MCF 10A (cell line): Measurements from ENCODE around the gene FLAD1. TPM values are rescaled to one million over a fixed set of nuclear protein-coding genes. Genes with fewer than 3 reads are reported as not detected.

Experiments used
- BruUV-seq: library from RNA; stranded (reverse); fragments of 400-500 nt; replicated peaks from 2 replicates; lab custom pipeline; 2021; lab: Mats Ljungman, UMichigan
- CTCF ChIA-PET: fragments of 300-600 bp; sonication (Branson Sonifier 250); formaldehyde crosslinking; extraction: SDS; loops from one replicate; lab custom pipeline; 2021; ENCODE audit warnings: antibody characterized with exemption, inconsistent platforms; lab: Yijun Ruan, JAX
- POLR2A ChIA-PET: fragments of 300-600, 350-650 bp; sonication (Branson Sonifier 250); formaldehyde crosslinking; extraction: SDS; loops from one replicate; lab custom pipeline; 2020; ENCODE audit warnings: antibody characterized with exemption, inconsistent platforms; lab: Yijun Ruan, JAX
- DNase-seq: peaks from one replicate; pipeline ENCODE4 v3.0.0-alpha.2; 2018; ENCODE audit not compliant: unreplicated experiment
- H3K27ac Mint-ChIP-seq: one replicate; pipeline ENCODE4 v1.8.0; 2022; ENCODE audit warnings: mild to moderate bottlenecking, low read depth, mixed read lengths; ENCODE audit not compliant: unreplicated experiment
- H3K27me3 Mint-ChIP-seq: one replicate; pipeline ENCODE4 v1.8.0; 2022; ENCODE audit warnings: mixed read lengths; ENCODE audit not compliant: insufficient read depth, unreplicated experiment
- H3K36me3 Mint-ChIP-seq: one replicate; pipeline ENCODE4 v1.8.0; 2022; ENCODE audit warnings: mild to moderate bottlenecking, moderate library complexity, mixed read lengths; ENCODE audit not compliant: insufficient read depth, unreplicated experiment
- H3K4me1 Mint-ChIP-seq: one replicate; pipeline ENCODE4 v1.8.0; 2022; ENCODE audit warnings: mixed read lengths; ENCODE audit not compliant: insufficient read depth, unreplicated experiment
- H3K4me3 Mint-ChIP-seq: one replicate; pipeline ENCODE4 v1.8.0; 2022; ENCODE audit warnings: mild to moderate bottlenecking, moderate library complexity, mixed read lengths; ENCODE audit not compliant: unreplicated experiment
- H3K9me3 Mint-ChIP-seq: one replicate; pipeline ENCODE4 v1.8.0; 2022; ENCODE audit warnings: mixed read lengths; ENCODE audit not compliant: unreplicated experiment
- intact Hi-C: fragments of 100-400 bp; cut with micrococcal nuclease; formaldehyde crosslinking; loops from 2 replicates; pipeline ENCODE4 v1.14.1; 2022
- total RNA-seq: library from RNA; stranded (reverse); gene quantifications from 2 replicates; pipeline ENCODE4 v1.2.3, GENCODE V29; 2022
- TF ChIP-seq, protein P1 (sequence below): fragments of 200-600 bp; IDR thresholded peaks from one replicate; pipeline ENCODE4 v1.8.0; 2022; ENCODE audit warnings: antibody characterized with exemption, mild to moderate bottlenecking; ENCODE audit not compliant: unreplicated experiment

Gene FLAD1
- total RNA-seq, 1 experiment from 2014 or later, result 91.1 TPM

- no peaks in the 10 kb centered on the region for H3K27me3 Mint-ChIP-seq
- DNase-seq, result peak; percentile 99
- H3K4me3 Mint-ChIP-seq, result peak overlapping the region; percentile 62
- intact Hi-C loops, result loop anchor here (1.0 to 2.0 kb wide), 4 partner anchors 13 to 46 kb away; partner anchors contain the start of gene FLAD1
- peak overlapping the region; percentile 80 for H3K27ac Mint-ChIP-seq
- H3K9me3 Mint-ChIP-seq, result no peaks in the 10 kb centered on the region
- peaks cover 91% of the 10 kb centered on the region for H3K36me3 Mint-ChIP-seq
- ChIA-PET POLR2A (interaction anchor here (0.6 to 14.0 kb wide), 25 partner anchors 11 to 914 kb away, joined by 3 to 312 read pairs (median 6); partner anchors contain the start of genes ADAM15, CKS1B, DCST1 and DCST2), CTCF (interaction anchor here (0.6 to 14.4 kb wide), 32 partner anchors 9 to 465 kb away, joined by 3 to 390 read pairs (median 4); partner anchors contain the start of genes ADAM15, DCST1, DCST2 and KRTCAP2)
- BruUV-seq, result TSS peak; percentile 60
- H3K4me1 Mint-ChIP-seq, result peaks cover 78% of the 10 kb centered on the region
- TF ChIP-seq, protein P1, sequence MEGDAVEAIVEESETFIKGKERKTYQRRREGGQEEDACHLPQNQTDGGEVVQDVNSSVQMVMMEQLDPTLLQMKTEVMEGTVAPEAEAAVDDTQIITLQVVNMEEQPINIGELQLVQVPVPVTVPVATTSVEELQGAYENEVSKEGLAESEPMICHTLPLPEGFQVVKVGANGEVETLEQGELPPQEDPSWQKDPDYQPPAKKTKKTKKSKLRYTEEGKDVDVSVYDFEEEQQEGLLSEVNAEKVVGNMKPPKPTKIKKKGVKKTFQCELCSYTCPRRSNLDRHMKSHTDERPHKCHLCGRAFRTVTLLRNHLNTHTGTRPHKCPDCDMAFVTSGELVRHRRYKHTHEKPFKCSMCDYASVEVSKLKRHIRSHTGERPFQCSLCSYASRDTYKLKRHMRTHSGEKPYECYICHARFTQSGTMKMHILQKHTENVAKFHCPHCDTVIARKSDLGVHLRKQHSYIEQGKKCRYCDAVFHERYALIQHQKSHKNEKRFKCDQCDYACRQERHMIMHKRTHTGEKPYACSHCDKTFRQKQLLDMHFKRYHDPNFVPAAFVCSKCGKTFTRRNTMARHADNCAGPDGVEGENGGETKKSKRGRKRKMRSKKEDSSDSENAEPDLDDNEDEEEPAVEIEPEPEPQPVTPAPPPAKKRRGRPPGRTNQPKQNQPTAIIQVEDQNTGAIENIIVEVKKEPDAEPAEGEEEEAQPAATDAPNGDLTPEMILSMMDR, result peak; percentile 100
Observed at GRCh38 chr1:155017041-155017945, 34.1 kb downstream of the FLAD1 start.

DNA sequence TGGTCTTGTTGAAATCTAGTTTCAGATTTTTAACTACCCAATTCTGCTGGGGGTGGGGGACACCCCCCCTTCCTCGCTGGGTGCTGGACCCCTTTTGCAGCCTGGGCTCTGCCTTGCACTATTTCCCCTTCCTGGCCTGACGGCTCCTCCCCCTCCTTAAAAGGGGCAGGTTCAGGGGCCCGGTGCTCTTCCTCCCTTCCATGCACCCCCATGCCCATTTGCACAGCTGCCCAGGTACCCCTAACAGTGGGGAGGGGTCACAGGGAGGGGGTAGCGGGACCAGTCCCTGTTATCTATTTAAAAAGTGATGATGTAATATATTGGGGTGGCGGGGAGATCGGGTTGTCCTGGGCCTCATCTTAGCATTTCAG, 34.8 kb downstream of the FLAD1 start:
- CTCF ChIA-PET, result interaction anchor here (0.6 to 14.4 kb wide), 25 partner anchors 9 to 465 kb away, joined by 3 to 390 read pairs (median 4); partner anchors contain the start of genes ADAM15, DCST1, DCST2 and LENEP
- Mint-ChIP-seq H3K9me3 (no peaks in the 10 kb centered on the region), H3K4me1 (peaks cover 78% of the 10 kb centered on the region), H3K4me3 (peak overlapping the region; percentile 62), H3K36me3 (peaks cover 91% of the 10 kb centered on the region), H3K27ac (peak overlapping the region; percentile 80), H3K27me3 (no peaks in the 10 kb centered on the region)
- intact Hi-C loops, result loop anchor here (1.0 to 2.0 kb wide), 4 partner anchors 14 to 47 kb away; partner anchors contain the start of gene FLAD1
- TF ChIP-seq, protein P1, result no peak
- DNase-seq, result no peak
- TSS peak; percentile 6 for BruUV-seq
- POLR2A ChIA-PET, result interaction anchor here (1.1 to 14.0 kb wide), 17 partner anchors 10 to 81 kb away, joined by 3 to 312 read pairs (median 14); partner anchors contain the start of genes ADAM15, CKS1B, DCST1 and DCST2

DNA sequence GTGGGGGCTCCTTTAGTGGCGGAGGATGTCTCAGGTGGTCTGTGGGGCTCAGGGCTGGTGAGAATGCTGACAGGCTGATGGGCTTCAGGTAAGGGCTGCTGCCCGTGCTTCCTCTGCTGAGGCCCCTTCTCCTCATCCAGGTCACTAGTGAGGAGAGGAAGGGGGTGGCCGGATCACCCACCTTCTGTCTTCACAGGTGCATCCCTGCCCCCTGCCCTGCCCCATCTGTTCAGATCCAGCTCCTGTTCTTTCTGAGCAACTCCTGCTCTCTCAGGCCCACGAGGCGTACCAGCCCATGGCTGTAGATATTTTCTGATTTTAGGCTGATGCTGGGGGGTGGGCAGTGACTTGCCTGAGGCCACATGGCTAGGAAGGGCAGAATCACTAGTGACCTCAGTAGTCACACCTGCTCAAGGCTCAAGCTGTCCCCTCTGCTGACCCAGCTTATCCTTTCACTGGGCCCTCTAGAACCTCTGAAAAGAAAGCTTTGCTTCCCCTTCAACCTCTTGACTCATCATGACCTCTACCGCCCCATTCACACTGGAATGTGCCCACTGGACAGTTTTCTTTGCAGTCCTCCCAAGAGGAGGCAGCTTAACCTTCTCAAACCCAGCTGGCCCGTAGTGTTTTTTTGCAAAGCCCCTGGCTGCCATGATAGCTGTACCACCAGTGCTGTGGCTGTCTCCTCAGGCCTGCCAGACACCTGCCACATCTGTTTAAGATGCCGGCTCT, 35.6 kb downstream of the FLAD1 start:
- H3K36me3 Mint-ChIP-seq, result peaks cover 84% of the 10 kb centered on the region
- no TSS peak for BruUV-seq
- CTCF ChIA-PET, result interaction anchor here (0.5 to 14.4 kb wide), 22 partner anchors 9 to 118 kb away, joined by 3 to 390 read pairs (median 4); partner anchors contain the start of genes ADAM15, DCST1, DCST2 and EFNA3
- intact Hi-C loops, result no loop called here
- TF ChIP-seq, protein P1, result no peak
- no peak for DNase-seq
- no peaks in the 10 kb centered on the region for H3K27me3 Mint-ChIP-seq
- peak overlapping the region; percentile 84 for H3K27ac Mint-ChIP-seq
- H3K4me1 Mint-ChIP-seq, result peaks cover 76% of the 10 kb centered on the region
- H3K4me3 Mint-ChIP-seq, result peak overlapping the region; percentile 62
- POLR2A ChIA-PET, result interaction anchor here (0.5 to 14.0 kb wide), 12 partner anchors 15 to 1507 kb away, joined by 3 to 312 read pairs (median 16); partner anchors contain the start of genes ADAM15, CKS1B, DCST1 and DCST2
- H3K9me3 Mint-ChIP-seq, result no peaks in the 10 kb centered on the region
